Measurements from ENCODE around the gene S100A7. TPM values are rescaled to one million over a fixed set of nuclear protein-coding genes. Genes with fewer than 3 reads are reported as not detected.

S100A7 gene
- total and polyA plus RNA-seq, 9 of the 15 experiments (the other 6 are each of a cell fraction or from before 2014, with no cell fraction given), result not detected

DNA sequence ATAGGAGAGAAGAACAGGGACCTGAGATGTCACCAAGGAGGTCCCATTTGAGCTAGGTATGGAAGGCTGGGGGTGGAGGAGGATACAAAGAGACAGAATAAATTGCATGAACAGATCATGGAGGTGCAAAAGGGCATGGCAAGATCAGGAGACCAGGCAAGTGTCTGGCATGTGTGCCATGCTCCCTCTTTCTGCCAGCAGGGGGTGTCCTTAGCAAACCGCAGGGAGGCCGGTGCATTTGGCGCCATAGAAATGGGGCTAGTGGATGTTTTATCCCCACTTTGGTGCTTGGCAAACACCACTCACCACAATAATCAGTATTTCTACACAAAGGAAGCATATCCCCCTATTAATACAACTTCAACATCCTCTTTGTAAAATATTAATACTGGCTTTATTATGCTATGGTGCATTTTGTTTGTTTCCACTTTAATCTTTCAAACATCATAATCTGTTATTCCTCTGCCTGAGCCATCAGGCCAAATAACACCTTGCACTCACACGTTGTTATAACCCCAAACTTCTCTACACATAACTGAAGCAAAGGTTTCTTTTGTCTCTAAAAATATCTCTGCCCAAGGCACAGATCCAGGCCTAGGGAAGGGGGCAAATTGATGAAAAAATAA lies 49.4 kb upstream of the S100A7 start (continued):
- TF ChIP-seq CXXC5 (CRISPR knock-in tag; IDR thresholded peaks at IDR 0.05) (no peak), NCOA6 (IDR thresholded peaks at IDR 0.05) (no peak), RAD21 (CRISPR knock-in tag; conservative IDR thresholded peaks at IDR 0.05 in 1 of 2, IDR thresholded peaks at IDR 0.05 in 1 of 2) (peak; percentile 73 to 86), ZC3H8 (IDR thresholded peaks at IDR 0.05) (no peak), ZNF57 (CRISPR knock-in tag; IDR thresholded peaks at IDR 0.05) (no peak), PHF8 (IDR thresholded peaks at IDR 0.05; ENCODE audit: borderline replicate concordance, low read length) (no peak), LEF1 (IDR thresholded peaks at IDR 0.05) (no peak)
- TF ChIP-seq, protein P1, sequence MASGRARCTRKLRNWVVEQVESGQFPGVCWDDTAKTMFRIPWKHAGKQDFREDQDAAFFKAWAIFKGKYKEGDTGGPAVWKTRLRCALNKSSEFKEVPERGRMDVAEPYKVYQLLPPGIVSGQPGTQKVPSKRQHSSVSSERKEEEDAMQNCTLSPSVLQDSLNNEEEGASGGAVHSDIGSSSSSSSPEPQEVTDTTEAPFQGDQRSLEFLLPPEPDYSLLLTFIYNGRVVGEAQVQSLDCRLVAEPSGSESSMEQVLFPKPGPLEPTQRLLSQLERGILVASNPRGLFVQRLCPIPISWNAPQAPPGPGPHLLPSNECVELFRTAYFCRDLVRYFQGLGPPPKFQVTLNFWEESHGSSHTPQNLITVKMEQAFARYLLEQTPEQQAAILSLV (tag; IDR thresholded peaks at IDR 0.05), result no peak
- TF ChIP-seq, protein P2, sequence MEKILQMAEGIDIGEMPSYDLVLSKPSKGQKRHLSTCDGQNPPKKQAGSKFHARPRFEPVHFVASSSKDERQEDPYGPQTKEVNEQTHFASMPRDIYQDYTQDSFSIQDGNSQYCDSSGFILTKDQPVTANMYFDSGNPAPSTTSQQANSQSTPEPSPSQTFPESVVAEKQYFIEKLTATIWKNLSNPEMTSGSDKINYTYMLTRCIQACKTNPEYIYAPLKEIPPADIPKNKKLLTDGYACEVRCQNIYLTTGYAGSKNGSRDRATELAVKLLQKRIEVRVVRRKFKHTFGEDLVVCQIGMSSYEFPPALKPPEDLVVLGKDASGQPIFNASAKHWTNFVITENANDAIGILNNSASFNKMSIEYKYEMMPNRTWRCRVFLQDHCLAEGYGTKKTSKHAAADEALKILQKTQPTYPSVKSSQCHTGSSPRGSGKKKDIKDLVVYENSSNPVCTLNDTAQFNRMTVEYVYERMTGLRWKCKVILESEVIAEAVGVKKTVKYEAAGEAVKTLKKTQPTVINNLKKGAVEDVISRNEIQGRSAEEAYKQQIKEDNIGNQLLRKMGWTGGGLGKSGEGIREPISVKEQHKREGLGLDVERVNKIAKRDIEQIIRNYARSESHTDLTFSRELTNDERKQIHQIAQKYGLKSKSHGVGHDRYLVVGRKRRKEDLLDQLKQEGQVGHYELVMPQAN (IDR thresholded peaks at IDR 0.05; ENCODE audit: borderline replicate concordance), result no peak
- TF ChIP-seq, protein P3, sequence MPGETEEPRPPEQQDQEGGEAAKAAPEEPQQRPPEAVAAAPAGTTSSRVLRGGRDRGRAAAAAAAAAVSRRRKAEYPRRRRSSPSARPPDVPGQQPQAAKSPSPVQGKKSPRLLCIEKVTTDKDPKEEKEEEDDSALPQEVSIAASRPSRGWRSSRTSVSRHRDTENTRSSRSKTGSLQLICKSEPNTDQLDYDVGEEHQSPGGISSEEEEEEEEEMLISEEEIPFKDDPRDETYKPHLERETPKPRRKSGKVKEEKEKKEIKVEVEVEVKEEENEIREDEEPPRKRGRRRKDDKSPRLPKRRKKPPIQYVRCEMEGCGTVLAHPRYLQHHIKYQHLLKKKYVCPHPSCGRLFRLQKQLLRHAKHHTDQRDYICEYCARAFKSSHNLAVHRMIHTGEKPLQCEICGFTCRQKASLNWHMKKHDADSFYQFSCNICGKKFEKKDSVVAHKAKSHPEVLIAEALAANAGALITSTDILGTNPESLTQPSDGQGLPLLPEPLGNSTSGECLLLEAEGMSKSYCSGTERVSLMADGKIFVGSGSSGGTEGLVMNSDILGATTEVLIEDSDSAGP (CRISPR knock-in tag; IDR thresholded peaks at IDR 0.05), result no peak
- TF ChIP-seq, protein P4, sequence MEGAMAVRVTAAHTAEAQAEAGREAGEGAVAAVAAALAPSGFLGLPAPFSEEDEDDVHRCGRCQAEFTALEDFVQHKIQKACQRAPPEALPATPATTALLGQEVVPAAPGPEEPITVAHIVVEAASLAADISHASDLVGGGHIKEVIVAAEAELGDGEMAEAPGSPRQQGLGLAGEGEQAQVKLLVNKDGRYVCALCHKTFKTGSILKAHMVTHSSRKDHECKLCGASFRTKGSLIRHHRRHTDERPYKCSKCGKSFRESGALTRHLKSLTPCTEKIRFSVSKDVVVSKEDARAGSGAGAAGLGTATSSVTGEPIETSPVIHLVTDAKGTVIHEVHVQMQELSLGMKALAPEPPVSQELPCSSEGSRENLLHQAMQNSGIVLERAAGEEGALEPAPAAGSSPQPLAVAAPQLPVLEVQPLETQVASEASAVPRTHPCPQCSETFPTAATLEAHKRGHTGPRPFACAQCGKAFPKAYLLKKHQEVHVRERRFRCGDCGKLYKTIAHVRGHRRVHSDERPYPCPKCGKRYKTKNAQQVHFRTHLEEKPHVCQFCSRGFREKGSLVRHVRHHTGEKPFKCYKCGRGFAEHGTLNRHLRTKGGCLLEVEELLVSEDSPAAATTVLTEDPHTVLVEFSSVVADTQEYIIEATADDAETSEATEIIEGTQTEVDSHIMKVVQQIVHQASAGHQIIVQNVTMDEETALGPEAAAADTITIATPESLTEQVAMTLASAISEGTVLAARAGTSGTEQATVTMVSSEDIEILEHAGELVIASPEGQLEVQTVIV (CRISPR knock-in tag; IDR thresholded peaks at IDR 0.05; ENCODE audit: borderline replicate concordance), result no peak
- TF ChIP-seq, protein P5, sequence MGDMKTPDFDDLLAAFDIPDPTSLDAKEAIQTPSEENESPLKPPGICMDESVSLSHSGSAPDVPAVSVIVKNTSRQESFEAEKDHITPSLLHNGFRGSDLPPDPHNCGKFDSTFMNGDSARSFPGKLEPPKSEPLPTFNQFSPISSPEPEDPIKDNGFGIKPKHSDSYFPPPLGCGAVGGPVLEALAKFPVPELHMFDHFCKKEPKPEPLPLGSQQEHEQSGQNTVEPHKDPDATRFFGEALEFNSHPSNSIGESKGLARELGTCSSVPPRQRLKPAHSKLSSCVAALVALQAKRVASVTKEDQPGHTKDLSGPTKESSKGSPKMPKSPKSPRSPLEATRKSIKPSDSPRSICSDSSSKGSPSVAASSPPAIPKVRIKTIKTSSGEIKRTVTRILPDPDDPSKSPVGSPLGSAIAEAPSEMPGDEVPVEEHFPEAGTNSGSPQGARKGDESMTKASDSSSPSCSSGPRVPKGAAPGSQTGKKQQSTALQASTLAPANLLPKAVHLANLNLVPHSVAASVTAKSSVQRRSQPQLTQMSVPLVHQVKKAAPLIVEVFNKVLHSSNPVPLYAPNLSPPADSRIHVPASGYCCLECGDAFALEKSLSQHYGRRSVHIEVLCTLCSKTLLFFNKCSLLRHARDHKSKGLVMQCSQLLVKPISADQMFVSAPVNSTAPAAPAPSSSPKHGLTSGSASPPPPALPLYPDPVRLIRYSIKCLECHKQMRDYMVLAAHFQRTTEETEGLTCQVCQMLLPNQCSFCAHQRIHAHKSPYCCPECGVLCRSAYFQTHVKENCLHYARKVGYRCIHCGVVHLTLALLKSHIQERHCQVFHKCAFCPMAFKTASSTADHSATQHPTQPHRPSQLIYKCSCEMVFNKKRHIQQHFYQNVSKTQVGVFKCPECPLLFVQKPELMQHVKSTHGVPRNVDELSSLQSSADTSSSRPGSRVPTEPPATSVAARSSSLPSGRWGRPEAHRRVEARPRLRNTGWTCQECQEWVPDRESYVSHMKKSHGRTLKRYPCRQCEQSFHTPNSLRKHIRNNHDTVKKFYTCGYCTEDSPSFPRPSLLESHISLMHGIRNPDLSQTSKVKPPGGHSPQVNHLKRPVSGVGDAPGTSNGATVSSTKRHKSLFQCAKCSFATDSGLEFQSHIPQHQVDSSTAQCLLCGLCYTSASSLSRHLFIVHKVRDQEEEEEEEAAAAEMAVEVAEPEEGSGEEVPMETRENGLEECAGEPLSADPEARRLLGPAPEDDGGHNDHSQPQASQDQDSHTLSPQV (IDR thresholded peaks at IDR 0.05), result no peak
- TF ChIP-seq, protein P6, sequence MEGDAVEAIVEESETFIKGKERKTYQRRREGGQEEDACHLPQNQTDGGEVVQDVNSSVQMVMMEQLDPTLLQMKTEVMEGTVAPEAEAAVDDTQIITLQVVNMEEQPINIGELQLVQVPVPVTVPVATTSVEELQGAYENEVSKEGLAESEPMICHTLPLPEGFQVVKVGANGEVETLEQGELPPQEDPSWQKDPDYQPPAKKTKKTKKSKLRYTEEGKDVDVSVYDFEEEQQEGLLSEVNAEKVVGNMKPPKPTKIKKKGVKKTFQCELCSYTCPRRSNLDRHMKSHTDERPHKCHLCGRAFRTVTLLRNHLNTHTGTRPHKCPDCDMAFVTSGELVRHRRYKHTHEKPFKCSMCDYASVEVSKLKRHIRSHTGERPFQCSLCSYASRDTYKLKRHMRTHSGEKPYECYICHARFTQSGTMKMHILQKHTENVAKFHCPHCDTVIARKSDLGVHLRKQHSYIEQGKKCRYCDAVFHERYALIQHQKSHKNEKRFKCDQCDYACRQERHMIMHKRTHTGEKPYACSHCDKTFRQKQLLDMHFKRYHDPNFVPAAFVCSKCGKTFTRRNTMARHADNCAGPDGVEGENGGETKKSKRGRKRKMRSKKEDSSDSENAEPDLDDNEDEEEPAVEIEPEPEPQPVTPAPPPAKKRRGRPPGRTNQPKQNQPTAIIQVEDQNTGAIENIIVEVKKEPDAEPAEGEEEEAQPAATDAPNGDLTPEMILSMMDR (IDR thresholded peaks at IDR 0.05 in 2 of 3, conservative IDR thresholded peaks at IDR 0.05 in 1 of 3; ENCODE audit: insufficient read depth in 2 of 3, low read depth in 1 of 3, low read length in 3 of 3), result peak; percentile 83 to 95 (median 86)

All from K562 (cell line).